SJSA1 (cell line): ENCODE measurements around the gene FRMPD4. TPM values are rescaled to one million over a fixed set of nuclear protein-coding genes. Genes with fewer than 3 reads are reported as not detected.

Experiments
- DNase-seq, 2 experiments: peaks; one replicate each; pipeline ENCODE4 v3.0.0-alpha.2; 2015 to 2020; ENCODE audit warnings: low spot score in 2 of 2, low read depth in 1 of 2
- H3K27ac ChIP-seq: fragments of 250-450 bp; sonication (Bioruptor Pico); 2 replicates; pipeline ENCODE4 v1.5.1; 2020; ENCODE audit warnings: mild to moderate bottlenecking, moderate library complexity
- H3K27me3 ChIP-seq: fragments of 250-450 bp; sonication (Bioruptor Pico); replicated peaks from 2 replicates; pipeline ENCODE4 v1.5.1; 2020; ENCODE audit warnings: mild to moderate bottlenecking, moderate library complexity
- H3K36me3 ChIP-seq: fragments of 250-450 bp; sonication (Bioruptor Pico); 2 replicates; pipeline ENCODE4 v1.5.1; 2020; ENCODE audit warnings: mild to moderate bottlenecking
- H3K4me1 ChIP-seq: fragments of 250-450 bp; sonication (Bioruptor Pico); replicated peaks from 2 replicates; pipeline ENCODE4 v1.6.1; 2021; ENCODE audit warnings: mild to moderate bottlenecking
- H3K4me3 ChIP-seq: fragments of 250-450 bp; sonication (Bioruptor Pico); 2 replicates; pipeline ENCODE4 v1.5.1; 2020; ENCODE audit warnings: mild to moderate bottlenecking
- H3K9me3 ChIP-seq: fragments of 250-450 bp; sonication (Bioruptor Pico); replicated peaks from 2 replicates; pipeline ENCODE4 v1.5.1; 2020; ENCODE audit warnings: mild to moderate bottlenecking
- total RNA-seq: library from RNA; depleted of rRNA; stranded (reverse); fragments of >200 nt; shearing (Covaris generic); gene quantifications from 2 replicates; pipeline ENCODE4 v1.2.3, GENCODE V29; 2014

The FRMPD4 gene
- total RNA-seq, 1 experiment from 2014 or later = 0.03 TPM

- no peak for DNase-seq
- Histone ChIP-seq H3K27me3 (no peaks in the 10 kb centered on the region), H3K4me3 (no peak overlapping the region), H3K36me3 (no peaks in the 10 kb centered on the region), H3K4me1 (no peaks in the 10 kb centered on the region), H3K9me3 (no peaks in the 10 kb centered on the region), H3K27ac (no peak overlapping the region)
Observed at GRCh38 chrX:12229986-12230385, 91.7 kb downstream of the FRMPD4 start.

GRCh38 chrX:12234534-12235329, 96.5 kb downstream of the FRMPD4 start:
- no peak overlapping the region for H3K27ac ChIP-seq
- H3K36me3 ChIP-seq = no peaks in the 10 kb centered on the region
- H3K4me3 ChIP-seq = no peak overlapping the region
- no peaks in the 10 kb centered on the region for H3K27me3 ChIP-seq
- no peak for DNase-seq
- H3K4me1 ChIP-seq = no peaks in the 10 kb centered on the region
- no peaks in the 10 kb centered on the region for H3K9me3 ChIP-seq

- Histone ChIP-seq H3K4me1 (no peaks in the 10 kb centered on the region), H3K36me3 (no peaks in the 10 kb centered on the region), H3K9me3 (no peaks in the 10 kb centered on the region), H3K27ac (no peak overlapping the region), H3K4me3 (no peak overlapping the region), H3K27me3 (no peaks in the 10 kb centered on the region)
- DNase-seq = no peak
Observed at GRCh38 chrX:12236156-12236555, 97.9 kb downstream of the FRMPD4 start.

- Histone ChIP-seq H3K36me3 (no peaks in the 10 kb centered on the region), H3K27ac (no peak overlapping the region), H3K4me3 (no peak overlapping the region), H3K9me3 (no peaks in the 10 kb centered on the region), H3K4me1 (no peaks in the 10 kb centered on the region), H3K27me3 (no peaks in the 10 kb centered on the region)
- DNase-seq = no peak
Observed at GRCh38 chrX:12237131-12237530, 98.9 kb downstream of the FRMPD4 start.

GRCh38 chrX:12237771-12238170, 99.5 kb downstream of the FRMPD4 start:
- H3K27me3 ChIP-seq = no peaks in the 10 kb centered on the region
- no peak overlapping the region for H3K27ac ChIP-seq
- DNase-seq = no peak
- no peaks in the 10 kb centered on the region for H3K36me3 ChIP-seq
- no peaks in the 10 kb centered on the region for H3K4me1 ChIP-seq
- no peak overlapping the region for H3K4me3 ChIP-seq
- no peaks in the 10 kb centered on the region for H3K9me3 ChIP-seq

- no peaks in the 10 kb centered on the region for H3K4me1 ChIP-seq
Observed at GRCh38 chrX:12239356-12240082, 101.2 kb downstream of the FRMPD4 start.

GRCh38 chrX:12240491-12240890, 102.2 kb downstream of the FRMPD4 start:
- no peak overlapping the region for H3K4me3 ChIP-seq
- H3K9me3 ChIP-seq = no peaks in the 10 kb centered on the region
- H3K36me3 ChIP-seq = no peaks in the 10 kb centered on the region
- no peaks in the 10 kb centered on the region for H3K27me3 ChIP-seq
- H3K4me1 ChIP-seq = 0 out of 2 replicates have a peak, but pooled peaks cover under 1% of the 10 kb centered on the region
- no peak overlapping the region for H3K27ac ChIP-seq
- DNase-seq = no peak

More at GRCh38 chrX:12239356-12240082, 101.2 kb downstream of the FRMPD4 start:
- Histone ChIP-seq H3K27me3 (no peaks in the 10 kb centered on the region), H3K9me3 (no peaks in the 10 kb centered on the region), H3K27ac (no peak overlapping the region), H3K36me3 (no peaks in the 10 kb centered on the region), H3K4me3 (no peak overlapping the region)
- DNase-seq = no peak

GRCh38 chrX:12241026-12241425, 102.8 kb downstream of the FRMPD4 start:
- no peaks in the 10 kb centered on the region for H3K27me3 ChIP-seq
- 0 out of 2 replicates have a peak, but pooled peaks cover 6% of the 10 kb centered on the region for H3K4me1 ChIP-seq
- no peak overlapping the region for H3K27ac ChIP-seq
- H3K36me3 ChIP-seq = no peaks in the 10 kb centered on the region
- no peak overlapping the region for H3K4me3 ChIP-seq
- H3K9me3 ChIP-seq = no peaks in the 10 kb centered on the region
- DNase-seq = no peak

GRCh38 chrX:12245650-12246645, 107.7 kb downstream of the FRMPD4 start:
- no peak for DNase-seq
- H3K9me3 ChIP-seq = no peaks in the 10 kb centered on the region
- no peaks in the 10 kb centered on the region for H3K36me3 ChIP-seq
- no peak overlapping the region for H3K4me3 ChIP-seq
- 0 out of 2 replicates have a peak, but pooled peaks cover 7% of the 10 kb centered on the region for H3K4me1 ChIP-seq
- H3K27me3 ChIP-seq = no peaks in the 10 kb centered on the region
- no peak overlapping the region for H3K27ac ChIP-seq

- Histone ChIP-seq H3K27me3 (no peaks in the 10 kb centered on the region), H3K4me1 (0 out of 2 replicates have a peak, but pooled peaks cover 7% of the 10 kb centered on the region), H3K4me3 (no peak overlapping the region), H3K36me3 (no peaks in the 10 kb centered on the region), H3K9me3 (no peaks in the 10 kb centered on the region), H3K27ac (no peak overlapping the region)
- DNase-seq = no peak
Observed at GRCh38 chrX:12249997-12250396, 111.7 kb downstream of the FRMPD4 start.

- Histone ChIP-seq H3K4me3 (no peak overlapping the region), H3K36me3 (no peaks in the 10 kb centered on the region), H3K27me3 (no peaks in the 10 kb centered on the region), H3K27ac (no peak overlapping the region), H3K9me3 (no peaks in the 10 kb centered on the region), H3K4me1 (no peaks in the 10 kb centered on the region)
- no peak for DNase-seq
Observed at GRCh38 chrX:12263211-12263610, 124.9 kb downstream of the FRMPD4 start.

GRCh38 chrX:12269484-12269883, 131.2 kb downstream of the FRMPD4 start:
- no peak for DNase-seq
- Histone ChIP-seq H3K9me3 (no peaks in the 10 kb centered on the region), H3K4me1 (no peaks in the 10 kb centered on the region)

GRCh38 chrX:12278151-12278550, 139.9 kb downstream of the FRMPD4 start:
- Histone ChIP-seq H3K36me3 (no peaks in the 10 kb centered on the region), H3K27me3 (no peaks in the 10 kb centered on the region), H3K4me3 (no peak overlapping the region), H3K4me1 (no peaks in the 10 kb centered on the region), H3K27ac (no peak overlapping the region), H3K9me3 (no peaks in the 10 kb centered on the region)
- no peak for DNase-seq

More at GRCh38 chrX:12269484-12269883, 131.2 kb downstream of the FRMPD4 start:
- Histone ChIP-seq H3K27me3 (no peaks in the 10 kb centered on the region), H3K27ac (no peak overlapping the region), H3K36me3 (no peaks in the 10 kb centered on the region), H3K4me3 (no peak overlapping the region)
